ENCODE measurements around the gene NLRP13. TPM values are rescaled to one million over a fixed set of nuclear protein-coding genes. Genes with fewer than 3 reads are reported as not detected.

Gene NLRP13
- total and polyA plus RNA-seq, 9 of the 15 experiments (the other 6 are each of a cell fraction or from before 2014, with no cell fraction given), result not detected

- TF ChIP-seq MNT (conservative IDR thresholded peaks at IDR 0.05) (no peak), ZNF311 (CRISPR knock-in tag; IDR thresholded peaks at IDR 0.05) (no peak), POLR3A (IDR thresholded peaks at IDR 0.05; ENCODE audit: borderline replicate concordance, extremely low read depth, insufficient read depth, insufficient read length) (no peak), MIER1 (IDR thresholded peaks at IDR 0.05; ENCODE audit: low read depth) (no peak), FOXA3 (CRISPR knock-in tag; conservative IDR thresholded peaks at IDR 0.05 in 1 of 2, IDR thresholded peaks at IDR 0.05 in 1 of 2) (no peak), PKNOX1 (IDR thresholded peaks at IDR 0.05) (no peak), ATF7 (IDR thresholded peaks at IDR 0.05) (no peak), RCOR1 (IDR thresholded peaks at IDR 0.05; ENCODE audit: borderline replicate concordance in 1 of 2, low read depth in 2 of 2, low read length in 2 of 2) (no peak), ZC3H8 (IDR thresholded peaks at IDR 0.05) (no peak), CTBP1 (IDR thresholded peaks at IDR 0.05; ENCODE audit: borderline replicate concordance) (no peak), SREBF2 (CRISPR knock-in tag; IDR thresholded peaks at IDR 0.05) (no peak), CREM (IDR thresholded peaks at IDR 0.05; ENCODE audit: low read depth) (no peak)
These were observed 22.3 kb downstream of the NLRP13 start (continued) for GRCh38 chr19:55909801-55910200.
